Measurements from ENCODE around the gene SLC12A8. TPM values are rescaled to one million over a fixed set of nuclear protein-coding genes. Genes with fewer than 3 reads are reported as not detected.

The SLC12A8 gene, protein sequence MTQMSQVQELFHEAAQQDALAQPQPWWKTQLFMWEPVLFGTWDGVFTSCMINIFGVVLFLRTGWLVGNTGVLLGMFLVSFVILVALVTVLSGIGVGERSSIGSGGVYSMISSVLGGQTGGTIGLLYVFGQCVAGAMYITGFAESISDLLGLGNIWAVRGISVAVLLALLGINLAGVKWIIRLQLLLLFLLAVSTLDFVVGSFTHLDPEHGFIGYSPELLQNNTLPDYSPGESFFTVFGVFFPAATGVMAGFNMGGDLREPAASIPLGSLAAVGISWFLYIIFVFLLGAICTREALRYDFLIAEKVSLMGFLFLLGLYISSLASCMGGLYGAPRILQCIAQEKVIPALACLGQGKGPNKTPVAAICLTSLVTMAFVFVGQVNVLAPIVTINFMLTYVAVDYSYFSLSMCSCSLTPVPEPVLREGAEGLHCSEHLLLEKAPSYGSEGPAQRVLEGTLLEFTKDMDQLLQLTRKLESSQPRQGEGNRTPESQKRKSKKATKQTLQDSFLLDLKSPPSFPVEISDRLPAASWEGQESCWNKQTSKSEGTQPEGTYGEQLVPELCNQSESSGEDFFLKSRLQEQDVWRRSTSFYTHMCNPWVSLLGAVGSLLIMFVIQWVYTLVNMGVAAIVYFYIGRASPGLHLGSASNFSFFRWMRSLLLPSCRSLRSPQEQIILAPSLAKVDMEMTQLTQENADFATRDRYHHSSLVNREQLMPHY
- 10 to 100 TPM; 12.3 to 21.0 TPM for total RNA-seq
- polyA plus RNA-seq (ENCODE audit: insufficient read depth, low read depth, low replicate concordance): 10.3 TPM
- long read RNA-seq, donor 1: 0 reads
- long read RNA-seq, donor 2: 0 reads

DNA sequence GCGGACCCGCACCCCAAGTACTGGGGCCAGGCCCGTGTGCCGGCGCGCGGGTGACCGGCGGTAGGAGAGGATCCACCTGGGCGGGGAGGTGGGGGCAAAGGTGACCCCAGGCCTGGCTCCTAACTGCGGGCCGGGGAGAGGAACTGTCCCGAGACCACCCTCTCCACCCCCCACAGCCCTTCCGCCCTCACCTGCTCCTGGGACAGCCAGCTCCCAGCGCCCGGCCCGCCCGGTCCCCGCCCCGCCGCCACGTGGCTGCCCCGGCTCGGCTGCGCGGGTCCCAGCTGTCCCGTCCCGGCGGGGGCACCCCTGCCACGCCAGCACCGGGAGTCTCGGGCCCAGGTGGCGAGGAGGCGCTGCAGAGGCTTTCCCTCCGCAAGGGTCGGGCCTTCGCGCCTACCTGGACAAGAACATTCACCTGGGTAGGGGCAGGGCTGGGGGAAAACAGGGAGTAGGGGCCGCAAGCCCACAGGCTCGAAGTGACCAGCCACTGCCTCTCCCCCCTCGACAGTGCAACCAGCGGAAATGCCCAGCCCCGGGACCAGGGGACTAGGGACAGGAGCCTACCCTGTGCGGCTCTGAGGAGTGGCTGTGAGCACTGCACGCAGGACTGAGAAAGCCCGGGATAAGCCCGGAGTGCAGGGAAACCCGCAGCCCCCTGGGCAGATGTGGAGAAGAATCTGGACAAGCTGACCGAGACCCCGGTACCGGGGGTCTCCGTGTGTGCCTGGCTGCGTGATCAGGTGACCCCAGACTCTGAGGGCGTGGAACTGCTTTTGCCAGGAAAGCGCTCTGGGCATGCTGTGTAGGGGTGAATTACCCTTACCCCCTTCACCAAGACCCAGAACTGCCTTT lies at the start of gene SLC12A8:
Gene SLC12A8, minus strand, starts transcription at position 240 of the 855 bp plus-strand sequence. CDS start 1,399 bp downstream, outside the sequence.
- no peaks in the 10 kb centered on the region for H3K36me3 ChIP-seq (ENCODE audit: low read depth, missing control alignments)
- no peaks in the 10 kb centered on the region for H3K27me3 ChIP-seq
- no peak within 1 kb of the TSS for H3K27ac ChIP-seq
- intact Hi-C loops (cut with DNase I; ENCODE audit: low total_unique reads): no loop called here
- no peak for DNase-seq
- TF ChIP-seq, protein P1, sequence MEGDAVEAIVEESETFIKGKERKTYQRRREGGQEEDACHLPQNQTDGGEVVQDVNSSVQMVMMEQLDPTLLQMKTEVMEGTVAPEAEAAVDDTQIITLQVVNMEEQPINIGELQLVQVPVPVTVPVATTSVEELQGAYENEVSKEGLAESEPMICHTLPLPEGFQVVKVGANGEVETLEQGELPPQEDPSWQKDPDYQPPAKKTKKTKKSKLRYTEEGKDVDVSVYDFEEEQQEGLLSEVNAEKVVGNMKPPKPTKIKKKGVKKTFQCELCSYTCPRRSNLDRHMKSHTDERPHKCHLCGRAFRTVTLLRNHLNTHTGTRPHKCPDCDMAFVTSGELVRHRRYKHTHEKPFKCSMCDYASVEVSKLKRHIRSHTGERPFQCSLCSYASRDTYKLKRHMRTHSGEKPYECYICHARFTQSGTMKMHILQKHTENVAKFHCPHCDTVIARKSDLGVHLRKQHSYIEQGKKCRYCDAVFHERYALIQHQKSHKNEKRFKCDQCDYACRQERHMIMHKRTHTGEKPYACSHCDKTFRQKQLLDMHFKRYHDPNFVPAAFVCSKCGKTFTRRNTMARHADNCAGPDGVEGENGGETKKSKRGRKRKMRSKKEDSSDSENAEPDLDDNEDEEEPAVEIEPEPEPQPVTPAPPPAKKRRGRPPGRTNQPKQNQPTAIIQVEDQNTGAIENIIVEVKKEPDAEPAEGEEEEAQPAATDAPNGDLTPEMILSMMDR (IDR thresholded peaks at IDR 0.05): no peak
- TF ChIP-seq POLR2A (IDR thresholded peaks at IDR 0.05): no peak
- peak within 1 kb of the TSS; percentile 15 to 25 for H3K4me3 ChIP-seq
- no peaks in the 10 kb centered on the region for H3K4me1 ChIP-seq
- WGBS, 2 donors: 0 to 15% methylated on average over 1 to 32 of the region's 55 CpGs
- H3K9me3 ChIP-seq: no peaks in the 10 kb centered on the region

DNA sequence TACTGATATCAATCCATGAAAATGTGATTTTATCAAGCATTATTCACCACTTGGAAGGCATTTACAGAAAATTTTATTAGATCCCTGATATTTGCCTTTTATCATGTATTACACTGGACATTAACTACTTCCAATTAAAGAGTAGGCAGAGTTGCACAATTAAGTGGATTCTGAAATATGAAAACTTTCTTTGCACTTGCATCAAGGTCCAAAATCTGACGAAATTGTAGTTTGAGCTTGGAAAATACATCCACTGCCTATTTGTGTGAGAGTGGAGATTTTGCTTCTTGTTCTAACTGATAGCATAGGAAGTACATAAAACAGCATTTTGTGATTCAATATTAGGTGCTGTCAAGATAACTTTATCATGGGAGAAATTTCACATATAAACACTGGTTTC lies 49.6 kb upstream of the SLC12A8 start:
- DNase-seq: no peak
- 93 to 97% methylated on average over 1 of the region's 1 CpG for WGBS, 2 donors
- Histone ChIP-seq H3K27ac (no peak overlapping the region), H3K36me3 (ENCODE audit: low read depth, missing control alignments) (no peaks in the 10 kb centered on the region), H3K9me3 (no peaks in the 10 kb centered on the region), H3K4me3 (no peak overlapping the region), H3K27me3 (no peaks in the 10 kb centered on the region), H3K4me1 (no peaks in the 10 kb centered on the region)
- intact Hi-C loops (cut with DNase I; ENCODE audit: low total_unique reads): no loop called here
- TF ChIP-seq POLR2A (IDR thresholded peaks at IDR 0.05): no peak
- TF ChIP-seq, protein P1 (IDR thresholded peaks at IDR 0.05): no peak

DNA sequence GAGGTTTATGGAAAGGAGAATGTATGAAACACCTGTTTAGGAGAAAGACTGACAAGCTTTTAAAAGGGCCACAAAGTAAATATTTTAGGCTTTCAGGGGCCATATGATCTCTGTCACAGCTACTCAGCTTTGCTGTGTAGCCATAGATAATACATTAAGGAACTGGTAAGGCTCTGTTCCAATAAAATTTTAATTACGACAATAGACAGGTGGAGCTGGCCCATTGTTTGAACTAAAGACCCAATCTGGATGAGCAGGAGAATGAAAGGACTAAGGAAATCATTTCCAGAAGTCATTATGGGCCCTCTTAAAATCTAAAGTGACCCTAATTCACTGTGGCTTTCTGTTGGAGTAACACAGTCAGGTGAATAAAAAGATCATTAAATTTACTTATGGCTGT lies 48.5 kb upstream of the SLC12A8 start:
- Histone ChIP-seq H3K4me3 (no peak overlapping the region), H3K4me1 (no peaks in the 10 kb centered on the region), H3K36me3 (ENCODE audit: low read depth, missing control alignments) (no peaks in the 10 kb centered on the region), H3K27ac (no peak overlapping the region), H3K27me3 (no peaks in the 10 kb centered on the region), H3K9me3 (no peaks in the 10 kb centered on the region)
- 94 to 95% methylated on average over 1 of the region's 1 CpG for WGBS, 2 donors
- intact Hi-C loops (cut with DNase I; ENCODE audit: low total_unique reads): no loop called here
- DNase-seq: no peak
- TF ChIP-seq, protein P1 (IDR thresholded peaks at IDR 0.05): no peak
- TF ChIP-seq POLR2A (IDR thresholded peaks at IDR 0.05): no peak

DNA sequence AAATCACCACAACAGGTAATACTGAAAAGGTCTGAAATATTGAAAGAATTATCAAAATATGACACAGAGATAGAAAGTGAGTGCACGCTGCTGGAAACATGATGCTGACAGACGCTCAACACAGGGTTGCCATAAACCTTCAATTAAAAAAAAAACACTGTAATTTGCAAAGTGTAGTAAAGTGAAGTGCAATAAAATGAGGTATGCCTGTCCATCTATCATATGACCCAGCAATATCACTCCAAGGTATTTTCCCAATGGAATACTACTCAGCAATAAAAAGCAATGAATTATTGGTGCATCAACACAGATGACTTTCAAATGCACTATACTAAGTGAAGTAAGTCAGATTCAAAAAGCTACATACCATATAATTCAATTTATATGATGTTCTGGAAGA lies 47.6 kb upstream of the SLC12A8 start:
- intact Hi-C loops (cut with DNase I; ENCODE audit: low total_unique reads): no loop called here
- no peak overlapping the region for H3K27ac ChIP-seq
- H3K9me3 ChIP-seq: no peaks in the 10 kb centered on the region
- WGBS, 2 donors: 97 to 98% methylated on average over 2 of the region's 2 CpGs
- no peaks in the 10 kb centered on the region for H3K36me3 ChIP-seq (ENCODE audit: low read depth, missing control alignments)
- no peaks in the 10 kb centered on the region for H3K27me3 ChIP-seq
- H3K4me3 ChIP-seq: no peak overlapping the region
- no peak for TF ChIP-seq POLR2A (IDR thresholded peaks at IDR 0.05)
- TF ChIP-seq, protein P1 (IDR thresholded peaks at IDR 0.05): no peak
- DNase-seq: no peak
- H3K4me1 ChIP-seq: no peaks in the 10 kb centered on the region
